Neural progenitor cell (in vitro differentiated cells): ENCODE results near the gene CFL1. TPM values are rescaled to one million over a fixed set of nuclear protein-coding genes. Genes with fewer than 3 reads are reported as not detected.

Experiments
- DNase-seq: peaks from one replicate; pipeline ENCODE4 v3.0.0-alpha.2; 2016; ENCODE audit warnings: low spot score
- H2AFZ ChIP-seq: fragments of 200-600 bp; sonication (generic); replicated peaks from 2 replicates; pipeline ENCODE4 v1.6.1; 2016; ENCODE audit warnings: antibody characterized with exemption
- H3F3A ChIP-seq: fragments of 200-600 bp; sonication (generic); 2 replicates; pipeline ENCODE4 v1.6.1; 2016; ENCODE audit warnings: antibody characterized with exemption, low read depth
- H3K27ac ChIP-seq: fragments of 200-600 bp; sonication (generic); 2 replicates; pipeline ENCODE4 v1.5.1; 2016; ENCODE audit warnings: mild to moderate bottlenecking
- H3K27me3 ChIP-seq: fragments of 200-600 bp; sonication (generic); 2 replicates; pipeline ENCODE4 v1.6.1; 2016; ENCODE audit warnings: mild to moderate bottlenecking, moderate library complexity
- H3K36me3 ChIP-seq: fragments of 200-600 bp; sonication (generic); 2 replicates; pipeline ENCODE4 v1.5.1; 2016
- H3K4me1 ChIP-seq: fragments of 200-600 bp; sonication (generic); 2 replicates; pipeline ENCODE4 v1.6.1; 2016; ENCODE audit warnings: mixed run types
- H3K4me2 ChIP-seq: fragments of 200-600 bp; sonication (generic); 2 replicates; pipeline ENCODE4 v1.6.1; 2016
- H3K4me3 ChIP-seq: fragments of 200-600 bp; sonication (generic); 2 replicates; pipeline ENCODE4 v1.5.1; 2016
- H3K79me2 ChIP-seq: fragments of 200-600 bp; sonication (generic); 2 replicates; pipeline ENCODE4 v1.6.1; 2016; ENCODE audit warnings: low read depth
- H3K9ac ChIP-seq: fragments of 200-600 bp; sonication (generic); 2 replicates; pipeline ENCODE4 v1.6.1; 2016
- H3K9me3 ChIP-seq: fragments of 200-600 bp; sonication (generic); 2 replicates; pipeline ENCODE4 v1.5.1; 2016; ENCODE audit warnings: low read depth
- H4K20me1 ChIP-seq: fragments of 200-600 bp; sonication (generic); 2 replicates; pipeline ENCODE4 v1.6.1; 2016; ENCODE audit warnings: low read depth
- H3K27ac Mint-ChIP-seq: 3 replicates; pipeline ENCODE4 v1.8.0; 2021; ENCODE audit warnings: mixed read lengths
- H3K27me3 Mint-ChIP-seq: 2 replicates; pipeline ENCODE4 v1.8.0; 2022; ENCODE audit warnings: low read depth, mild to moderate bottlenecking, inconsistent platforms, moderate library complexity, mixed read lengths; ENCODE audit not compliant: insufficient read depth
- H3K36me3 Mint-ChIP-seq: 3 replicates; pipeline ENCODE4 v1.8.0; 2021; ENCODE audit warnings: mixed read lengths
- H3K4me1 Mint-ChIP-seq: 3 replicates; pipeline ENCODE4 v1.8.0; 2021; ENCODE audit warnings: mixed read lengths
- H3K4me3 Mint-ChIP-seq: 3 replicates; pipeline ENCODE4 v1.8.0; 2021; ENCODE audit warnings: mild to moderate bottlenecking, moderate library complexity, mixed read lengths
- H3K9me3 Mint-ChIP-seq: 3 replicates; pipeline ENCODE4 v1.8.0; 2020; ENCODE audit warnings: mixed read lengths
- EZH2 ChIP-seq: fragments of 200-600 bp; sonication (generic); IDR thresholded peaks from 2 replicates; pipeline ENCODE4 v1.6.1; 2017; ENCODE audit warnings: antibody characterized with exemption, mild to moderate bottlenecking, moderate library complexity
- EZH2phosphoT487 ChIP-seq: fragments of 200-600 bp; sonication (generic); IDR thresholded peaks from 2 replicates; pipeline ENCODE4 v1.6.1; 2017; ENCODE audit warnings: antibody characterized with exemption
- total RNA-seq: library from RNA; depleted of rRNA; stranded (reverse); fragments of >200 nt; gene quantifications from 2 replicates; pipeline ENCODE4 v1.2.3, GENCODE V29; 2015; ENCODE audit warnings: low replicate concordance
- TF ChIP-seq, protein P1 (sequence below): fragments of 200-600 bp; sonication (generic); IDR thresholded peaks from 2 replicates; pipeline ENCODE4 v1.5.1; 2017; ENCODE audit warnings: antibody characterized with exemption, mild to moderate bottlenecking

The CFL1 gene
- total RNA-seq, 1 donor from 2014 or later: 704 TPM

DNA sequence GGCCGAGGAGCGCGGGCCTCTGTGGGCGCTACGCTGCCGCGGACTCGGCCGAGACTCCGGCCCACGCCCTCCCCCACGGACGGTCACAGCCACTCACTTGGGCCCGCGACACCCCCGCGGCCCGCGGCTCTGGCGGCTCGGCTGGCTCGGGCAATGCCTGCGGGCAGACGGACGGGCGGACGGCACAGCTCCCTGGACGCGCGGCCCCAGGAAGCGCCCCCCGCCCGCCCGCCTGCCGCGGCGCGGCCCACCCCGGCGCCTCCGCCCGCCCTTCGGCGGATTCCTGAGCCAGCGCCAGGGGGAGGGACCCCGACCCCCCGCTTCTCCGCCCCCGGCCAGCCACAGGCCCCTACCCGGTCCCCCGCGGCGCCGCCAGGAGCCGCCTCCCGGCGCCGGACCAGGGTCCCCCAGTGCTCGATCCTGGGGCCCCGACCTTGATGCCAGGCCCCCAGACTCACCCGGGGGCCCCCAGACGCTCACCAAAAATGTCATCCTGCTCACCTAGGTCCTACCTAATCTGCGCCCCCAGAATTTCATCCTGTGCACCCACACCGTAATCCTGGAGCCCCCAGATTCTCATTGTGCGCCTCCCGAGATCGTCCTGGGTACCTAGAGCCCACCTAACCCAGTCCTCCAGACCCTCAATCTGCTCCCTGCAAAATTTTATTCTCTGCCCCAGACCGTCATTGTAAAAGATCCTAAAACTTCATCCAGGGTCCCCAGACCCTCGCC is 14.8 kb upstream of the CFL1 start, which contains the start of gene EFEMP2:
Gene EFEMP2, minus strand, starts transcription at position 215 of the 732 bp plus-strand sequence. CDS start 446 bp downstream, outside the sequence.
- Histone ChIP-seq H3F3A (peaks cover 15% of the 10 kb centered on the region), H3K4me2 (peak within 1 kb of the TSS; percentile 97), H3K4me3 (peak within 1 kb of the TSS; percentile 67), H3K79me2 (no peaks in the 10 kb centered on the region), H3K27me3 (peaks cover 17% of the 10 kb centered on the region), H2AFZ (peak within 1 kb of the TSS; percentile 64), H3K9me3 (no peaks in the 10 kb centered on the region), H3K4me1 (peaks cover 4% of the 10 kb centered on the region), H3K36me3 (no peaks in the 10 kb centered on the region), H3K9ac (peak within 1 kb of the TSS; percentile 37), H4K20me1 (no peaks in the 10 kb centered on the region), H3K27ac (no peak within 1 kb of the TSS)
- TF ChIP-seq, protein P1, sequence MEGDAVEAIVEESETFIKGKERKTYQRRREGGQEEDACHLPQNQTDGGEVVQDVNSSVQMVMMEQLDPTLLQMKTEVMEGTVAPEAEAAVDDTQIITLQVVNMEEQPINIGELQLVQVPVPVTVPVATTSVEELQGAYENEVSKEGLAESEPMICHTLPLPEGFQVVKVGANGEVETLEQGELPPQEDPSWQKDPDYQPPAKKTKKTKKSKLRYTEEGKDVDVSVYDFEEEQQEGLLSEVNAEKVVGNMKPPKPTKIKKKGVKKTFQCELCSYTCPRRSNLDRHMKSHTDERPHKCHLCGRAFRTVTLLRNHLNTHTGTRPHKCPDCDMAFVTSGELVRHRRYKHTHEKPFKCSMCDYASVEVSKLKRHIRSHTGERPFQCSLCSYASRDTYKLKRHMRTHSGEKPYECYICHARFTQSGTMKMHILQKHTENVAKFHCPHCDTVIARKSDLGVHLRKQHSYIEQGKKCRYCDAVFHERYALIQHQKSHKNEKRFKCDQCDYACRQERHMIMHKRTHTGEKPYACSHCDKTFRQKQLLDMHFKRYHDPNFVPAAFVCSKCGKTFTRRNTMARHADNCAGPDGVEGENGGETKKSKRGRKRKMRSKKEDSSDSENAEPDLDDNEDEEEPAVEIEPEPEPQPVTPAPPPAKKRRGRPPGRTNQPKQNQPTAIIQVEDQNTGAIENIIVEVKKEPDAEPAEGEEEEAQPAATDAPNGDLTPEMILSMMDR: no peak
- TF ChIP-seq EZH2phosphoT487: no peak
- no peak for TF ChIP-seq EZH2
- Mint-ChIP-seq H3K4me1 (peaks cover 25% of the 10 kb centered on the region), H3K4me3 (peak within 1 kb of the TSS; percentile 83), H3K27me3 (peaks cover 17% of the 10 kb centered on the region), H3K27ac (peak within 1 kb of the TSS; percentile 38), H3K36me3 (no peaks in the 10 kb centered on the region), H3K9me3 (no peaks in the 10 kb centered on the region)
- DNase-seq: peak; percentile 57

DNA sequence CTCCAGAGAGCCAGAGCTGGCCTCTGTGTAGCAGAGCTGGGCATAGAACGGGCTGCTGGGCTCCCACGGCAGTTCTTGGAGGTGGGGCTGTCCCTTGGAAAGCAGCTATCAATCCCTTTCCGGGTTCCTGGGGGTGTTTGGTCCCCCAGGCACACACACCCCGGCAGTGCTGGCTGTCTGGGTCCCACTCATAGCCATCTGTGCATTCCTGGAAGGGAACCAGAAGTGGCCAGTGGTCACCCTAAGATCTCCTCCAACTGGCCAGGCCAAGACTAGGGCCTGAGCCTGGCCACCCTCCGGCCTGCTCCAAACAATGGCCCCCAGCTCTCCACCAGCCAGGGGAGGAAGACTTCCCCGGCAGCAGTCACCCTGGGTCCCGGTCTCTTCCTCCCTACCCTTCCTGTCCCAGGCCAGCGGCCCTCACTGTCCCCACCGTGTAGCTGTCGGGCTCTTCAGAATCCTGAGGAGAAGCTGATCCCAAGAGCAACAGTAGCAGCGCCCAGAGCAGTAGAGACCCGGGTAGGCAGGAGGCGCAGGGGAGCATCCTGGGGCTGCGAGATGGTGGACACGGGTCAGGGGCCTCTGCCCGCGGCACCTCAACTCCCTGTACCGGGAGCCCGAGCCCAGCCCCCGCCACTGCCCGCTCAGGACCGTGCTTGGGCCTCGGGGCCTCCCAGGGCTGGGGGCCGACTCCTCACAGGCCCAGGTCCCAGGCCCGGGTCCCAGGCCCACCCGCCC is 14.0 kb upstream of the CFL1 start:
- no peaks in the 10 kb centered on the region for H3K36me3 ChIP-seq
- H3K27ac ChIP-seq: no peak overlapping the region
- H2AFZ ChIP-seq: no peak overlapping the region

DNA sequence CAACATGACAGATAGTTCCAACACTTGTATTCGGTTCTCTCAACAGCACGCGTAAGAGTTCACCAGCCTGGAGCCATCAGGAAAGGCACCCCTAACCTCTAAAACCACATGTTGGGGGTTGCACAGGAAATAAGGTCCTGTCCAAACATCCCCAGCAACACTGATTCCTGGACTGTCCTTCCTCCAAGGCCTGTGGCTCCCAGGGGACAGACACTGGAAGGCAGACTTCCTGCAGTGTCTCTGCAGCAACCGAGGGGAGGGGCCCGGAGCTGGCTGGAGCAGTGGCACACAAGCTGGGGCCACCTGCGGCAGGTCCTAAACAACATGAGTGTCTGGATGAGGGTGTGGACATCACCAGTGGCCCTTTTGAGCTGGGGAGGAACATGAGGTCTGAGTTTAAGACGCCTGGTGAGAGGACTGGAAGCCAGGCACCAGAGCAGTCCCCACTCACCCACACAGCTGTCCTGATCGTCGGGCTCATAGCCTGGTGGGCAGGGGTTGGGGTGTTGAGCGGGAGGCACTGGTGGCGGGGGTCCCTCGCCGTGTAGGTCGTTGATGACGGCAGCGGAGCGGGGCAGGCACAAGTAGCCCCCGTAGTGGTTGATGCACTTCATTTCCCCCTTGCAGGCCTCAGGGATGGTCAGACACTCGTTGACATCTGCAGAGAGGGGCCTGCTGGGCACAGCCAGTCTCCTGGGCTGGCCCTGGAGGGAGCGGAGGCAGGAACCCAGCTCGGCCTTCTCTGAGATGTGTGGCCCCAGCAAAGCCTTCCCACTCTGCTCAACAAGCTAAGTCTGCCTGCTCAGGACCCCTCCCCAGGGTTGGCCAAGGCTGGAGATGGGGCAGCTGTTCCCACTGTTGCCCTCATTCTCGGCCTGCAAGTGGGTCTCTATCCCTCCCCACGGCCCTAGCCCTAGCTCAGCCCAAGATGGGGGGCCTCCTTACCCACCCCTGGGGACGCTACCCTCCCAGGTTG is 13.0 kb upstream of the CFL1 start:
- Histone ChIP-seq H3K79me2 (no peaks in the 10 kb centered on the region), H3F3A (peaks cover 28% of the 10 kb centered on the region), H3K4me3 (no peak overlapping the region), H3K27me3 (peaks cover 17% of the 10 kb centered on the region), H3K4me1 (peaks cover 4% of the 10 kb centered on the region), H3K9me3 (no peaks in the 10 kb centered on the region), H3K27ac (no peak overlapping the region), H3K9ac (no peak overlapping the region), H4K20me1 (peaks cover 11% of the 10 kb centered on the region), H3K36me3 (no peaks in the 10 kb centered on the region), H3K4me2 (peak overlapping the region; percentile 97), H2AFZ (no peak overlapping the region)
- Mint-ChIP-seq H3K36me3 (no peaks in the 10 kb centered on the region), H3K27me3 (peaks cover 17% of the 10 kb centered on the region), H3K9me3 (no peaks in the 10 kb centered on the region), H3K4me1 (peaks cover 35% of the 10 kb centered on the region), H3K27ac (peak overlapping the region; percentile 25), H3K4me3 (peak overlapping the region; percentile 62)
- TF ChIP-seq, protein P1: no peak
- TF ChIP-seq EZH2phosphoT487 (no peak), EZH2 (no peak)
- no peak for DNase-seq

More for the DNA sequence above, 14.0 kb upstream of the CFL1 start:
- no peaks in the 10 kb centered on the region for H3K9me3 Mint-ChIP-seq
- peak overlapping the region; percentile 37 for H3K9ac ChIP-seq
- peak overlapping the region; percentile 62 for H3K4me3 Mint-ChIP-seq
- H3K27ac Mint-ChIP-seq: no peak overlapping the region
- peaks cover 19% of the 10 kb centered on the region for H3K27me3 Mint-ChIP-seq
- TF ChIP-seq EZH2phosphoT487: no peak
- no peak for TF ChIP-seq EZH2
- TF ChIP-seq, protein P1: no peak
- H3K36me3 Mint-ChIP-seq: no peaks in the 10 kb centered on the region
- peak overlapping the region; percentile 97 for H3K4me2 ChIP-seq
- peaks cover 17% of the 10 kb centered on the region for H3K27me3 ChIP-seq
- H3K4me1 ChIP-seq: peaks cover 4% of the 10 kb centered on the region
- peaks cover 23% of the 10 kb centered on the region for H3F3A ChIP-seq
- no peaks in the 10 kb centered on the region for H3K79me2 ChIP-seq
- peaks cover 5% of the 10 kb centered on the region for H4K20me1 ChIP-seq
- no peaks in the 10 kb centered on the region for H3K9me3 ChIP-seq
- H3K4me1 Mint-ChIP-seq: peaks cover 33% of the 10 kb centered on the region
- peak overlapping the region; percentile 67 for H3K4me3 ChIP-seq
- peak; percentile 56 for DNase-seq
